GM23338 (cell line): ENCODE results near the gene NECTIN1. TPM values are rescaled to one million over a fixed set of nuclear protein-coding genes. Genes with fewer than 3 reads are reported as not detected.

ENCODE experiments used
- ATAC-seq: fragments of 200-7000 bp; cut with Tn5 transposase; 3 replicates; pipeline ENCODE4 v1.9.1; 2020
- DNase-seq: peaks from one replicate; pipeline ENCODE4 v3.0.0-alpha.2; 2015; ENCODE audit warnings: low spot score
- H2AFZ ChIP-seq: fragments of 200-600 bp; sonication (generic); 2 replicates; pipeline ENCODE4 v1.8.0; 2016; ENCODE audit warnings: antibody characterized with exemption, mild to moderate bottlenecking, moderate library complexity
- H3F3A ChIP-seq: fragments of 200-600 bp; sonication (generic); replicated peaks from 2 replicates; pipeline ENCODE4 v1.8.0; 2017; ENCODE audit warnings: antibody characterized with exemption, mixed run types, low read depth
- H3K27ac ChIP-seq: fragments of 200-600 bp; sonication (generic); 2 replicates; pipeline ENCODE4 v1.6.1; 2016; ENCODE audit warnings: low read depth
- H3K27me3 ChIP-seq: fragments of 200-600 bp; sonication (generic); 2 replicates; pipeline ENCODE4 v1.8.0; 2016; ENCODE audit warnings: mild to moderate bottlenecking, mixed run types, moderate library complexity; ENCODE audit not compliant: insufficient read depth
- H3K36me3 ChIP-seq: fragments of 200-600 bp; sonication (generic); 2 replicates; pipeline ENCODE4 v1.8.0; 2016; ENCODE audit warnings: mild to moderate bottlenecking; ENCODE audit not compliant: insufficient read depth
- H3K4me1 ChIP-seq: fragments of 200-600 bp; sonication (generic); 2 replicates; pipeline ENCODE4 v1.8.0; 2016; ENCODE audit warnings: mild to moderate bottlenecking, moderate library complexity; ENCODE audit not compliant: insufficient read depth
- H3K4me2 ChIP-seq: fragments of 200-600 bp; sonication (generic); 2 replicates; pipeline ENCODE4 v1.7.1; 2017; ENCODE audit warnings: mixed run types
- H3K4me3 ChIP-seq: fragments of 200-600 bp; sonication (generic); 2 replicates; pipeline ENCODE4 v1.6.1; 2016; ENCODE audit warnings: mixed run types
- H3K79me2 ChIP-seq: fragments of 200-600 bp; sonication (generic); replicated peaks from 2 replicates; pipeline ENCODE4 v1.8.0; 2017; ENCODE audit warnings: mild to moderate bottlenecking; ENCODE audit not compliant: insufficient read depth
- H3K9me2 ChIP-seq: fragments of 200-600 bp; sonication (generic); 2 replicates; pipeline ENCODE4 v1.8.0; 2017; ENCODE audit not compliant: insufficient read depth
- H4K20me1 ChIP-seq: fragments of 200-600 bp; sonication (generic); replicated peaks from 2 replicates; pipeline ENCODE4 v1.8.0; 2017; ENCODE audit warnings: mild to moderate bottlenecking; ENCODE audit not compliant: insufficient read depth
- H3K27ac Mint-ChIP-seq: 2 replicates; pipeline ENCODE4 v1.8.0; 2020; ENCODE audit warnings: inconsistent platforms, mild to moderate bottlenecking, moderate library complexity, mixed read lengths
- H3K27me3 Mint-ChIP-seq: 3 replicates; pipeline ENCODE4 v1.8.0; 2022; ENCODE audit warnings: low read depth, mild to moderate bottlenecking, moderate library complexity, mixed read lengths, inconsistent platforms; ENCODE audit not compliant: insufficient read depth, poor library complexity
- H3K36me3 Mint-ChIP-seq: 3 replicates; pipeline ENCODE4 v1.8.0; 2021; ENCODE audit warnings: low read depth, mild to moderate bottlenecking, inconsistent platforms, moderate library complexity, mixed read lengths
- H3K4me1 Mint-ChIP-seq: 3 replicates; pipeline ENCODE4 v1.8.0; 2020; ENCODE audit warnings: mild to moderate bottlenecking, inconsistent platforms, mixed read lengths
- H3K4me3 Mint-ChIP-seq: 3 replicates; pipeline ENCODE4 v1.8.0; 2021; ENCODE audit warnings: moderate library complexity, mild to moderate bottlenecking, inconsistent platforms, mixed read lengths
- H3K9me3 Mint-ChIP-seq: 3 replicates; pipeline ENCODE4 v1.8.0; 2020; ENCODE audit warnings: moderate library complexity, mild to moderate bottlenecking, inconsistent platforms, mixed read lengths
- CREB1 ChIP-seq: fragments of 250-450 bp; sonication (Bioruptor Pico); IDR thresholded peaks from 2 replicates; pipeline ENCODE4 v1.5.0; 2020; ENCODE audit warnings: low read depth, mild to moderate bottlenecking, moderate library complexity
- EZH2 ChIP-seq: fragments of 200-600 bp; sonication (generic); IDR thresholded peaks from one replicate; pipeline ENCODE4 v1.8.0; 2017; ENCODE audit warnings: antibody characterized with exemption, mild to moderate bottlenecking, low read depth; ENCODE audit not compliant: unreplicated experiment
- JUNB ChIP-seq: IDR thresholded peaks from one replicate; pipeline ENCODE4 v1.6.1; 2016; ENCODE audit warnings: antibody characterized with exemption; ENCODE audit not compliant: unreplicated experiment
- NANOG ChIP-seq: IDR thresholded peaks from 2 replicates; pipeline ENCODE4 v1.6.1; 2016; ENCODE audit warnings: antibody characterized with exemption, borderline replicate concordance
- POLR2AphosphoS5 ChIP-seq: IDR thresholded peaks from 2 replicates; pipeline ENCODE4 v1.6.1; 2016; ENCODE audit warnings: antibody characterized with exemption, low read depth
- STAT1 ChIP-seq: IDR thresholded peaks from one replicate; pipeline ENCODE4 v1.6.1; 2016; ENCODE audit warnings: antibody characterized with exemption; ENCODE audit not compliant: unreplicated experiment
- ZNF114 ChIP-seq: fragments of 250-450 bp; sonication (Bioruptor Pico); IDR thresholded peaks from 2 replicates; pipeline ENCODE4 v1.5.0; 2020; ENCODE audit warnings: mild to moderate bottlenecking, moderate library complexity
- ZNF331 ChIP-seq: fragments of 250-450 bp; sonication (Bioruptor Pico); IDR thresholded peaks from 2 replicates; pipeline ENCODE4 v1.5.0; 2020; ENCODE audit warnings: low read depth, mild to moderate bottlenecking, moderate library complexity
- polyA plus RNA-seq: library from polyadenylated mRNA; unstranded; fragments of >200 nt; fragmentation: Nextera tagmentation; extraction: Ambion mirVana; gene quantifications from 2 replicates; pipeline ENCODE4 v1.2.1, GENCODE V29; 2016
- total RNA-seq: library from RNA; depleted of rRNA; stranded (reverse); fragments of >200 nt; shearing (Covaris generic); gene quantifications from 2 replicates; pipeline ENCODE4 v1.2.3, GENCODE V29; 2014
- TF ChIP-seq, protein P1 (sequence below): IDR thresholded peaks from one replicate; pipeline ENCODE4 v1.6.1; 2018; ENCODE audit warnings: antibody characterized with exemption; ENCODE audit not compliant: unreplicated experiment
- TF ChIP-seq, protein P2 (sequence below), 2 experiments: fragments of 200-600 bp in 1 of 2; sonication (generic) in 1 of 2; conservative IDR thresholded peaks; 2 replicates each; pipeline versions ENCODE4 v1.5.1 to v1.6.1; 2016 to 2017; ENCODE audit warnings: antibody characterized with exemption in 2 of 2, low read depth in 2 of 2, mild to moderate bottlenecking in 2 of 2, moderate library complexity in 1 of 2
- TF ChIP-seq, protein P3 (sequence below): fragments of 250-450 bp; sonication (Bioruptor Pico); IDR thresholded peaks from 2 replicates; pipeline ENCODE4 v1.5.0; 2020; ENCODE audit warnings: mild to moderate bottlenecking, moderate library complexity
- TF ChIP-seq, protein P4 (sequence below): IDR thresholded peaks from 2 replicates; pipeline ENCODE4 v1.6.1; 2016; ENCODE audit warnings: antibody characterized with exemption

Gene NECTIN1
- total and polyA plus RNA-seq, 2 experiments from 2014 or later: 18.7 to 56.3 TPM

DNA sequence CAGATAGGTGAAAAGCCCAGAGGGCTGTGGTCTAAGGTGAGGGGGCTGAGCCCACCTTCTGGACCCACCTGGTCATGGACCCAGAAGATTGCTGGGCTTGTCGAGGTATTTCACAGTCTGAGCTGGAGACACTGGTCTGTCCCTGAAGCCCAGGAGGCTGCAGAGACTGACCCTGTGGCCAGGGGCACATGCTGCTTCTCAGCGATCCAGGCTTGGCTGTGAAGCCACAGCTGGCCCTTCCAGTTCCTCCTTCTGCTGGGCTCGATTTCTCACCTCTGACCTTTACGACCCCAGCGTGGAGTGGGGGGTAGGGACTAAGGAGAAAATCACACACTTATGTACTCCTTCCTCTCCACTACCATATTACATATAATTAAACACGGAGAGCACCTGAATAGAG is 88.5 kb downstream of the NECTIN1 start (continued):
- TF ChIP-seq, protein P1, sequence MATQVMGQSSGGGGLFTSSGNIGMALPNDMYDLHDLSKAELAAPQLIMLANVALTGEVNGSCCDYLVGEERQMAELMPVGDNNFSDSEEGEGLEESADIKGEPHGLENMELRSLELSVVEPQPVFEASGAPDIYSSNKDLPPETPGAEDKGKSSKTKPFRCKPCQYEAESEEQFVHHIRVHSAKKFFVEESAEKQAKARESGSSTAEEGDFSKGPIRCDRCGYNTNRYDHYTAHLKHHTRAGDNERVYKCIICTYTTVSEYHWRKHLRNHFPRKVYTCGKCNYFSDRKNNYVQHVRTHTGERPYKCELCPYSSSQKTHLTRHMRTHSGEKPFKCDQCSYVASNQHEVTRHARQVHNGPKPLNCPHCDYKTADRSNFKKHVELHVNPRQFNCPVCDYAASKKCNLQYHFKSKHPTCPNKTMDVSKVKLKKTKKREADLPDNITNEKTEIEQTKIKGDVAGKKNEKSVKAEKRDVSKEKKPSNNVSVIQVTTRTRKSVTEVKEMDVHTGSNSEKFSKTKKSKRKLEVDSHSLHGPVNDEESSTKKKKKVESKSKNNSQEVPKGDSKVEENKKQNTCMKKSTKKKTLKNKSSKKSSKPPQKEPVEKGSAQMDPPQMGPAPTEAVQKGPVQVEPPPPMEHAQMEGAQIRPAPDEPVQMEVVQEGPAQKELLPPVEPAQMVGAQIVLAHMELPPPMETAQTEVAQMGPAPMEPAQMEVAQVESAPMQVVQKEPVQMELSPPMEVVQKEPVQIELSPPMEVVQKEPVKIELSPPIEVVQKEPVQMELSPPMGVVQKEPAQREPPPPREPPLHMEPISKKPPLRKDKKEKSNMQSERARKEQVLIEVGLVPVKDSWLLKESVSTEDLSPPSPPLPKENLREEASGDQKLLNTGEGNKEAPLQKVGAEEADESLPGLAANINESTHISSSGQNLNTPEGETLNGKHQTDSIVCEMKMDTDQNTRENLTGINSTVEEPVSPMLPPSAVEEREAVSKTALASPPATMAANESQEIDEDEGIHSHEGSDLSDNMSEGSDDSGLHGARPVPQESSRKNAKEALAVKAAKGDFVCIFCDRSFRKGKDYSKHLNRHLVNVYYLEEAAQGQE: no peak
- TF ChIP-seq POLR2AphosphoS5 (no peak), NANOG (no peak), ZNF331 (no peak), ZNF114 (no peak), CREB1 (CRISPR knock-in tag) (no peak), EZH2 (no peak)
- TF ChIP-seq, protein P2, sequence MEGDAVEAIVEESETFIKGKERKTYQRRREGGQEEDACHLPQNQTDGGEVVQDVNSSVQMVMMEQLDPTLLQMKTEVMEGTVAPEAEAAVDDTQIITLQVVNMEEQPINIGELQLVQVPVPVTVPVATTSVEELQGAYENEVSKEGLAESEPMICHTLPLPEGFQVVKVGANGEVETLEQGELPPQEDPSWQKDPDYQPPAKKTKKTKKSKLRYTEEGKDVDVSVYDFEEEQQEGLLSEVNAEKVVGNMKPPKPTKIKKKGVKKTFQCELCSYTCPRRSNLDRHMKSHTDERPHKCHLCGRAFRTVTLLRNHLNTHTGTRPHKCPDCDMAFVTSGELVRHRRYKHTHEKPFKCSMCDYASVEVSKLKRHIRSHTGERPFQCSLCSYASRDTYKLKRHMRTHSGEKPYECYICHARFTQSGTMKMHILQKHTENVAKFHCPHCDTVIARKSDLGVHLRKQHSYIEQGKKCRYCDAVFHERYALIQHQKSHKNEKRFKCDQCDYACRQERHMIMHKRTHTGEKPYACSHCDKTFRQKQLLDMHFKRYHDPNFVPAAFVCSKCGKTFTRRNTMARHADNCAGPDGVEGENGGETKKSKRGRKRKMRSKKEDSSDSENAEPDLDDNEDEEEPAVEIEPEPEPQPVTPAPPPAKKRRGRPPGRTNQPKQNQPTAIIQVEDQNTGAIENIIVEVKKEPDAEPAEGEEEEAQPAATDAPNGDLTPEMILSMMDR (conservative IDR thresholded peaks at IDR 0.05; ENCODE audit: low read depth in 2 of 2): no peak

DNA sequence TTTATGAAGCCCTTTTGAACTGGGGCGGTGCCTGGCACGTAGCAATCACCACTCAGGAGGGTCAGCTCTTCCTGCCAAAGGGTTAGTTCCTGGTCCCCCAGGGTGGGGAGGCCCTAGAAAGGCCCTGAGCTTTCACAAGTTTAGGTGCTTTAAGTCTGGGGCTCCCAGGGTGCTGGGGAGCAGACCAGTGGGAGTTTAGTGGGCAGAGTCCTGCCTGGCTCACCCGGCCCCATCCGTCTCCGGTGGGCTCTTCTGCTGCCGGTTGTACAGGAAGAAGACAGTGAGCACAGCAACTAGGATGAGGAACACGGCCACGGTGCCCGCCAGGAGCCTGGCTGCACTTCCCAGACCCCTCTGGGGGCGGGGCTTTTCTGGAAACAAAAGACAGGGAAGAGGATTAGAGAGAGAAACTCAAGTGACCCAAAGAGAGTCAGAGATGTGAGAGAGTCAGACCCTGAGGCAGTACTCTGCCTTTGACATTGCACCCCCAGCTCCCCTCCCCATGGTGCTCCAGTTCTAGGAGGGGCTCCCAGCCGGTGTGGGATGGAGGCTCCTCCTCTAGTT is 89.3 kb downstream of the NECTIN1 start:
- Histone ChIP-seq H4K20me1 (no peaks in the 10 kb centered on the region), H3K27ac (no peak overlapping the region), H3K4me3 (no peak overlapping the region), H3K27me3 (no peaks in the 10 kb centered on the region), H3K9me2 (no peaks in the 10 kb centered on the region), H3K4me2 (no peak overlapping the region), H3K36me3 (no peaks in the 10 kb centered on the region), H3F3A (no peaks in the 10 kb centered on the region), H3K79me2 (no peaks in the 10 kb centered on the region), H3K4me1 (no peaks in the 10 kb centered on the region), H2AFZ (no peak overlapping the region)
- Mint-ChIP-seq H3K36me3 (no peaks in the 10 kb centered on the region), H3K4me3 (no peak overlapping the region), H3K9me3 (no peaks in the 10 kb centered on the region), H3K27ac (no peak overlapping the region), H3K27me3 (peaks cover 20% of the 10 kb centered on the region), H3K4me1 (peaks cover 3% of the 10 kb centered on the region)
- peak; percentile 29 for ATAC-seq
- no peak for DNase-seq
- TF ChIP-seq JUNB (no peak), STAT1 (no peak), ZNF331 (no peak), ZNF114 (no peak), CREB1 (CRISPR knock-in tag) (no peak), NANOG (no peak)
- TF ChIP-seq, protein P3, sequence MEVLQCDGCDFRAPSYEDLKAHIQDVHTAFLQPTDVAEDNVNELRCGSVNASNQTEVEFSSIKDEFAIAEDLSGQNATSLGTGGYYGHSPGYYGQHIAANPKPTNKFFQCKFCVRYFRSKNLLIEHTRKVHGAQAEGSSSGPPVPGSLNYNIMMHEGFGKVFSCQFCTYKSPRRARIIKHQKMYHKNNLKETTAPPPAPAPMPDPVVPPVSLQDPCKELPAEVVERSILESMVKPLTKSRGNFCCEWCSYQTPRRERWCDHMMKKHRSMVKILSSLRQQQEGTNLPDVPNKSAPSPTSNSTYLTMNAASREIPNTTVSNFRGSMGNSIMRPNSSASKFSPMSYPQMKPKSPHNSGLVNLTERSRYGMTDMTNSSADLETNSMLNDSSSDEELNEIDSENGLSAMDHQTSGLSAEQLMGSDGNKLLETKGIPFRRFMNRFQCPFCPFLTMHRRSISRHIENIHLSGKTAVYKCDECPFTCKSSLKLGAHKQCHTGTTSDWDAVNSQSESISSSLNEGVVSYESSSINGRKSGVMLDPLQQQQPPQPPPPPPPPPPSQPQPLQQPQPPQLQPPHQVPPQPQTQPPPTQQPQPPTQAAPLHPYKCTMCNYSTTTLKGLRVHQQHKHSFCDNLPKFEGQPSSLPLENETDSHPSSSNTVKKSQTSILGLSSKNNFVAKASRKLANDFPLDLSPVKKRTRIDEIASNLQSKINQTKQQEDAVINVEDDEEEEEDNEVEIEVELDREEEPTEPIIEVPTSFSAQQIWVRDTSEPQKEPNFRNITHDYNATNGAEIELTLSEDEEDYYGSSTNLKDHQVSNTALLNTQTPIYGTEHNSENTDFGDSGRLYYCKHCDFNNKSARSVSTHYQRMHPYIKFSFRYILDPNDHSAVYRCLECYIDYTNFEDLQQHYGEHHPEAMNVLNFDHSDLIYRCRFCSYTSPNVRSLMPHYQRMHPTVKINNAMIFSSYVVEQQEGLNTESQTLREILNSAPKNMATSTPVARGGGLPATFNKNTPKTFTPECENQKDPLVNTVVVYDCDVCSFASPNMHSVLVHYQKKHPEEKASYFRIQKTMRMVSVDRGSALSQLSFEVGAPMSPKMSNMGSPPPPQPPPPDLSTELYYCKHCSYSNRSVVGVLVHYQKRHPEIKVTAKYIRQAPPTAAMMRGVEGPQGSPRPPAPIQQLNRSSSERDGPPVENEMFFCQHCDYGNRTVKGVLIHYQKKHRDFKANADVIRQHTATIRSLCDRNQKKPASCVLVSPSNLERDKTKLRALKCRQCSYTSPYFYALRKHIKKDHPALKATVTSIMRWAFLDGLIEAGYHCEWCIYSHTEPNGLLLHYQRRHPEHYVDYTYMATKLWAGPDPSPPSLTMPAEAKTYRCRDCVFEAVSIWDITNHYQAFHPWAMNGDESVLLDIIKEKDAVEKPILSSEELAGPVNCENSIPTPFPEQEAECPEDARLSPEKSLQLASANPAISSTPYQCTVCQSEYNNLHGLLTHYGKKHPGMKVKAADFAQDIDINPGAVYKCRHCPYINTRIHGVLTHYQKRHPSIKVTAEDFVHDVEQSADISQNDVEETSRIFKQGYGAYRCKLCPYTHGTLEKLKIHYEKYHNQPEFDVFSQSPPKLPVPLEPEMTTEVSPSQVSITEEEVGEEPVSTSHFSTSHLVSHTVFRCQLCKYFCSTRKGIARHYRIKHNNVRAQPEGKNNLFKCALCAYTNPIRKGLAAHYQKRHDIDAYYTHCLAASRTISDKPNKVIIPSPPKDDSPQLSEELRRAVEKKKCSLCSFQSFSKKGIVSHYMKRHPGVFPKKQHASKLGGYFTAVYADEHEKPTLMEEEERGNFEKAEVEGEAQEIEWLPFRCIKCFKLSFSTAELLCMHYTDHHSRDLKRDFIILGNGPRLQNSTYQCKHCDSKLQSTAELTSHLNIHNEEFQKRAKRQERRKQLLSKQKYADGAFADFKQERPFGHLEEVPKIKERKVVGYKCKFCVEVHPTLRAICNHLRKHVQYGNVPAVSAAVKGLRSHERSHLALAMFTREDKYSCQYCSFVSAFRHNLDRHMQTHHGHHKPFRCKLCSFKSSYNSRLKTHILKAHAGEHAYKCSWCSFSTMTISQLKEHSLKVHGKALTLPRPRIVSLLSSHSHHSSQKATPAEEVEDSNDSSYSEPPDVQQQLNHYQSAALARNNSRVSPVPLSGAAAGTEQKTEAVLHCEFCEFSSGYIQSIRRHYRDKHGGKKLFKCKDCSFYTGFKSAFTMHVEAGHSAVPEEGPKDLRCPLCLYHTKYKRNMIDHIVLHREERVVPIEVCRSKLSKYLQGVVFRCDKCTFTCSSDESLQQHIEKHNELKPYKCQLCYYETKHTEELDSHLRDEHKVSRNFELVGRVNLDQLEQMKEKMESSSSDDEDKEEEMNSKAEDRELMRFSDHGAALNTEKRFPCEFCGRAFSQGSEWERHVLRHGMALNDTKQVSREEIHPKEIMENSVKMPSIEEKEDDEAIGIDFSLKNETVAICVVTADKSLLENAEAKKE (CRISPR knock-in tag): no peak
- TF ChIP-seq, protein P4, sequence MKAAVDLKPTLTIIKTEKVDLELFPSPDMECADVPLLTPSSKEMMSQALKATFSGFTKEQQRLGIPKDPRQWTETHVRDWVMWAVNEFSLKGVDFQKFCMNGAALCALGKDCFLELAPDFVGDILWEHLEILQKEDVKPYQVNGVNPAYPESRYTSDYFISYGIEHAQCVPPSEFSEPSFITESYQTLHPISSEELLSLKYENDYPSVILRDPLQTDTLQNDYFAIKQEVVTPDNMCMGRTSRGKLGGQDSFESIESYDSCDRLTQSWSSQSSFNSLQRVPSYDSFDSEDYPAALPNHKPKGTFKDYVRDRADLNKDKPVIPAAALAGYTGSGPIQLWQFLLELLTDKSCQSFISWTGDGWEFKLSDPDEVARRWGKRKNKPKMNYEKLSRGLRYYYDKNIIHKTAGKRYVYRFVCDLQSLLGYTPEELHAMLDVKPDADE: no peak
